NB4 (cell line): ENCODE data around the gene SYTL5.

ENCODE experiments used
- MAX ChIP-seq: IDR thresholded peaks from 2 replicates; pipeline ENCODE4 v1.6.1; 2011; ENCODE audit warnings: low read depth, low read length
- MYC ChIP-seq: IDR thresholded peaks from 2 replicates; pipeline ENCODE4 v1.6.1; 2011; ENCODE audit warnings: low read depth, low read length
- POLR2A ChIP-seq: IDR thresholded peaks from 2 replicates; pipeline ENCODE4 v1.6.1; 2011; ENCODE audit warnings: mild to moderate bottlenecking; ENCODE audit not compliant: insufficient read length; ENCODE audit errors: extremely low read depth
- TF ChIP-seq, protein P1 (sequence below): IDR thresholded peaks from one replicate; pipeline ENCODE4 v1.5.1; 2012; ENCODE audit warnings: low read depth, low read length

- TF ChIP-seq, protein P1, sequence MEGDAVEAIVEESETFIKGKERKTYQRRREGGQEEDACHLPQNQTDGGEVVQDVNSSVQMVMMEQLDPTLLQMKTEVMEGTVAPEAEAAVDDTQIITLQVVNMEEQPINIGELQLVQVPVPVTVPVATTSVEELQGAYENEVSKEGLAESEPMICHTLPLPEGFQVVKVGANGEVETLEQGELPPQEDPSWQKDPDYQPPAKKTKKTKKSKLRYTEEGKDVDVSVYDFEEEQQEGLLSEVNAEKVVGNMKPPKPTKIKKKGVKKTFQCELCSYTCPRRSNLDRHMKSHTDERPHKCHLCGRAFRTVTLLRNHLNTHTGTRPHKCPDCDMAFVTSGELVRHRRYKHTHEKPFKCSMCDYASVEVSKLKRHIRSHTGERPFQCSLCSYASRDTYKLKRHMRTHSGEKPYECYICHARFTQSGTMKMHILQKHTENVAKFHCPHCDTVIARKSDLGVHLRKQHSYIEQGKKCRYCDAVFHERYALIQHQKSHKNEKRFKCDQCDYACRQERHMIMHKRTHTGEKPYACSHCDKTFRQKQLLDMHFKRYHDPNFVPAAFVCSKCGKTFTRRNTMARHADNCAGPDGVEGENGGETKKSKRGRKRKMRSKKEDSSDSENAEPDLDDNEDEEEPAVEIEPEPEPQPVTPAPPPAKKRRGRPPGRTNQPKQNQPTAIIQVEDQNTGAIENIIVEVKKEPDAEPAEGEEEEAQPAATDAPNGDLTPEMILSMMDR, result peak; percentile 29
- TF ChIP-seq MYC (no peak), POLR2A (no peak), MAX (no peak)
Measured at GRCh38 chrX:38175139-38175538, 168.8 kb downstream of the SYTL5 start.
